GM10266 (cell line): ENCODE data around the gene DPH1.

Experiments
- DNase-seq: peaks from one replicate; pipeline ENCODE4 v3.0.0; 2012; ENCODE audit errors: extremely low spot score
- CTCF ChIP-seq: IDR thresholded peaks from 2 replicates; pipeline ENCODE4 v1.5.1; 2012; ENCODE audit warnings: mild to moderate bottlenecking, low read depth; ENCODE audit not compliant: control insufficient read depth, insufficient read depth; ENCODE audit errors: missing control alignments

The DPH1 gene

GRCh38 chr17:2087597-2088211, 57.8 kb downstream of the DPH1 start:
- peak; percentile 48 for DNase-seq
- TF ChIP-seq CTCF = no peak

DNA sequence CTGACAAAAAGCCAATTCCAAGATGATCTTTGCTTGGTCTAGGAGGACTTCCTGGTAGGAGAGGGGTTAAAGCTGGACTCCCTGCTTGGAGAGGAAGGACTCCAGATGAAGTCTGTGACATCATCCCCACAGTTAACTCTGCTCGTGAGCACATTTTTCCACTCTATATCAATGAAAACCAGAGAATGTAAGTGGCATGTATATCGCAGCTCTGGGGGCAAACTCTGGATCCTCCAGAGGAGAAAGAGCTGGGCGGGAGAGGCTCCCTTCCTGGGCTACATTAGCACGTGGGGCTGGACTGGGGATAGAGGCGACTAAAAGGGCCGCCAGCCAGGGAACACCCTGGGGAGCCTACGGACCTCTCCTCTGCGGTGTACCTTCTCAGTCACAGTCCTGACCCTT, 59.1 kb downstream of the DPH1 start:
- DNase-seq = no peak
- no peak for TF ChIP-seq CTCF

DNA sequence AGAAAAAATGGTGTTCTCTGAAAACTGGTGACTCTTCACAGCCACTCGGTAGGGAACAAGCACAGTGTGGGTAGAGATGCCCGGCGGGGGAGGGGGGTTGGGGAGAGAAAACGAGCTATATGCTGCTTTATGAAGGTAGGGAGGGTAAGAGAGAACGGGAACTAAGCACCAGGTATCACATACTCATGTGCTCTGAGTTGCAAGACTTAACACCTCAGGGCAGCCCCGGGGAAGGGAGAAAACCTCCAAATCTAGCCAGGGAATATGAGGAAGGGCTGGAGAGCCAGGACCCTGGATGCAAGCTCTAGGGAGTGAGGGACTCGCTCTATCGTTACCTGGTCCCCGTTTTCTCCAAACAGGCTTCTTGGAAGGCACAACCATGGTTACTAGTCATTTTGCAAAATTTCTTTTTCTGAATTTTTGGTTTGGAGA, 60.3 kb downstream of the DPH1 start:
- DNase-seq = no peak
- TF ChIP-seq CTCF = no peak

- TF ChIP-seq CTCF = no peak
- no peak for DNase-seq
Observed at GRCh38 chr17:2090804-2091534, 61.0 kb downstream of the DPH1 start.

GRCh38 chr17:2092253-2092652, 62.3 kb downstream of the DPH1 start:
- DNase-seq = no peak
- TF ChIP-seq CTCF = no peak

DNA sequence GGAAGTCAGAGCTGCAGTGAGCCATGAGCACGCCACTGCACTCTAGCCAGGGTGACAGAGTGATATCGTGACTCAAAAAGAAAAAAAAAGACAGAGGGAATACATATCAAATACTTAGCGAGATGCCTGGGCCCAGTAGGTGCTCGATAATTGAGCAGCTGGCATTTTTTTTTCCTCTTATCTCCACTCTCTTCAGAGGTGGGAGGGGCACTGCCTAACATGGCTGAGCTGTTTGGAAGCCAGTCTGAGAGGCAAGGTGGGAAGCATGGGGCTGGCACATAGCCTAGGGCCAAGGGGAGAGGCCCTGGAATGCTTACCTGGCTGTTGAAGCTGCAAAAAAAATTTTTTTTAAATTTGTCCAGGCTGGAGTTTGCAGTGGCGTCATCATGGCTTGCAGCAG, 63.4 kb downstream of the DPH1 start:
- no peak for TF ChIP-seq CTCF
- no peak for DNase-seq
